GM21723 (cell line): Measurements from ENCODE around the gene BANP.
"Not testable (repeated sequence)": the region's sequence is repeated elsewhere in the genome, so short reads cannot be mapped to it uniquely, and the experiment has no call there.

Experiments used
- ATAC-seq: cut with Tn5 transposase; IDR thresholded peaks from one replicate; pipeline ENCODE4 v1.9.1; 2021; ENCODE audit warnings: mild to moderate bottlenecking, moderate library complexity; ENCODE audit not compliant: unreplicated experiment

The BANP gene

GRCh38 chr16:88114541-88115228, 163.5 kb downstream of the BANP start:
- not testable (repeated sequence) for ATAC-seq

- ATAC-seq = no peak
Observed at GRCh38 chr16:88116121-88116520, 164.9 kb downstream of the BANP start.

GRCh38 chr16:88117476-88117868, 166.2 kb downstream of the BANP start:
- no peak for ATAC-seq

GRCh38 chr16:88118376-88118775, 167.1 kb downstream of the BANP start:
- no peak for ATAC-seq

- not testable (repeated sequence) for ATAC-seq
Observed at GRCh38 chr16:88118852-88119741, 167.9 kb downstream of the BANP start.

GRCh38 chr16:88119881-88120751, 168.9 kb downstream of the BANP start:
- ATAC-seq = not testable (repeated sequence)

- ATAC-seq = no peak
Observed at GRCh38 chr16:88120812-88121211, 169.6 kb downstream of the BANP start.

GRCh38 chr16:88121391-88121790, 170.2 kb downstream of the BANP start:
- not testable (repeated sequence) for ATAC-seq

- ATAC-seq = no peak
Observed at GRCh38 chr16:88121886-88122580, 170.8 kb downstream of the BANP start.
